Measurements from ENCODE around the gene SHB.

SHB gene

DNA sequence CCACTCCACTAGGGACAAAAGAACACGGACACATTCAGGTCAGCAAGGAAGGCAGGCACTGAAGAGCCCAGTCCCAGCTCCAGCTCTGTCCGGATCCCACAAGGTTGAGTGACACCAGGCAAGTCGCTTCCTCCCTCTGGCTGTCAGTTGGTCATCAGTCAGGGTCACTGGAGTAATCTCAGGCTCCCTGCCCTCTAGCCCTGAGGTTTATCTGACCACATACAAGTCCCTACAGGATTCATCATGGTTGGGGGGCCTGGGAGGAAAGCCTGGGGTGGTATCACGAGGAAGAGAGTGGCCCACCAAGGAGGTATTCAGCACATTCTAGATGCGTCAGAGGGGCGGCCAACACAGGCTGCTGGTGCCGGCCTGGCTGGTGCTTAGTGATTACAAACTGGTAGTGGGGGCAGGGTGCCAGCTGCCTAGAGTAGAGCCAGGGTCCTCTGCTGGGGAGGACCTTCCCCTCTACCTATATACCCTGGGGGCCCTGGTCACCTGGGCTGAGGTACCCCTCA is 81.5 kb downstream of the SHB start:
- POLR2A ChIA-PET = no interaction called here
- no peaks in the 10 kb centered on the region for H3K36me3 ChIP-seq (ENCODE audit: control insufficient read depth in 4 of 4, insufficient read depth in 4 of 4, low read length in 3 of 4)
- 98% methylated on average over 7 of the region's 7 CpGs for WGBS (ENCODE audit: insufficient coverage)

DNA sequence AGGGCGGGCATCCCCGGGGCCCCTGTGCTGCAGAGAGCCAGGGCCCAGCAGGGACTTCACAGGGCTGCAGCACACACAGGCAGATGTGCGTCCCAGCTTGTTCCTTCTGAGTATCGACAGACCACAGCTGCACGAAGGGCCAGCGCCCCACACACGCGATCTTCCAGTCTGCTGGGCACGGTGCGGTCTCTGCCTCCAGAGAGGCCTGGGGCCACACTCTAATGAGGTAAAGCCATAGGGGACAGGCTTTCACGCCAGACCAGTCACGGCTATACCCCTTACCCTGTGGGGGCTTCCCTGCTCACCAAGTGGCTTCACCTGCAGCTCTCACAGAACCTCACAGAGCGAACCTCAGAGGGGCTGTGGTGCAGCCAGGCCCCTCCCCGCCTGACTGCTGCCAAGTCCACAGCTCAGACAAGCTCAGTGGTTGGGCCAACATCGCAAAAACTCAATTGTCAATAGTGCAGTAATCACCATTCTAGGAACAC is 82.2 kb downstream of the SHB start:
- peaks cover 5 to 24% (median 19%) of the 10 kb centered on the region in 4 experiments for H3K4me1 ChIP-seq (ENCODE audit: control extremely low read depth in 1 of 4, control insufficient read depth in 4 of 4, insufficient read depth in 4 of 4, low read length in 3 of 4)
- no peaks in the 10 kb centered on the region for H3K27me3 ChIP-seq (replicated peaks in 2 of 5; ENCODE audit: control insufficient read depth in 4 of 5, insufficient read depth in 5 of 5, low read length in 4 of 5)
- no peaks in the 10 kb centered on the region for H3K9me3 ChIP-seq (ENCODE audit: control extremely low read depth in 1 of 5, control insufficient read depth in 4 of 5, insufficient read depth in 2 of 5, low read depth in 1 of 5, low read length in 4 of 5)
- ChIA-PET POLR2A (interaction anchor here (0.6 kb wide), 1 partner anchor 20 kb away, joined by 3 read pairs; no protein-coding TSS in a partner anchor), CTCF (interaction anchor here (0.9 to 1.6 kb wide), 3 partner anchors 12 to 53 kb away, joined by 3 to 4 read pairs (median 3); no protein-coding TSS in a partner anchor)
- 95% methylated on average over 15 of the region's 15 CpGs for WGBS (ENCODE audit: insufficient coverage)
- no peaks in the 10 kb centered on the region for H3K36me3 ChIP-seq (ENCODE audit: control insufficient read depth in 4 of 4, insufficient read depth in 4 of 4, low read length in 3 of 4)
- H3K4me3 ChIP-seq (ENCODE audit: control insufficient read depth in 1 of 7, extremely low read depth in 1 of 7, insufficient read depth in 4 of 7, low read depth in 2 of 7, low read length in 6 of 7) = no peak overlapping the region
- no peak for DNase-seq
- no peak overlapping the region for H3K27ac ChIP-seq (ENCODE audit: insufficient read depth in 1 of 2, low read depth in 1 of 2, low read length in 2 of 2, poor library complexity in 1 of 2, severe bottlenecking in 2 of 2)

More for the DNA sequence above, 81.5 kb downstream of the SHB start:
- Histone ChIP-seq H3K9me3 (ENCODE audit: control extremely low read depth in 1 of 5, control insufficient read depth in 4 of 5, insufficient read depth in 2 of 5, low read depth in 1 of 5, low read length in 4 of 5) (no peaks in the 10 kb centered on the region), H3K27ac (ENCODE audit: insufficient read depth in 1 of 2, low read depth in 1 of 2, low read length in 2 of 2, poor library complexity in 1 of 2, severe bottlenecking in 2 of 2) (no peak overlapping the region), H3K4me1 (ENCODE audit: control extremely low read depth in 1 of 4, control insufficient read depth in 4 of 4, insufficient read depth in 4 of 4, low read length in 3 of 4) (peaks cover 5 to 31% (median 22%) of the 10 kb centered on the region in 4 experiments), H3K27me3 (replicated peaks in 2 of 5; ENCODE audit: control insufficient read depth in 4 of 5, insufficient read depth in 5 of 5, low read length in 4 of 5) (no peaks in the 10 kb centered on the region), H3K4me3 (ENCODE audit: control insufficient read depth in 1 of 7, extremely low read depth in 1 of 7, insufficient read depth in 4 of 7, low read depth in 2 of 7, low read length in 6 of 7) (no peak overlapping the region)
- CTCF ChIA-PET = interaction anchor here (0.6 to 1.6 kb wide), 5 partner anchors 12 to 53 kb away, joined by 3 to 4 read pairs (median 3); no protein-coding TSS in a partner anchor
- no peak for DNase-seq

DNA sequence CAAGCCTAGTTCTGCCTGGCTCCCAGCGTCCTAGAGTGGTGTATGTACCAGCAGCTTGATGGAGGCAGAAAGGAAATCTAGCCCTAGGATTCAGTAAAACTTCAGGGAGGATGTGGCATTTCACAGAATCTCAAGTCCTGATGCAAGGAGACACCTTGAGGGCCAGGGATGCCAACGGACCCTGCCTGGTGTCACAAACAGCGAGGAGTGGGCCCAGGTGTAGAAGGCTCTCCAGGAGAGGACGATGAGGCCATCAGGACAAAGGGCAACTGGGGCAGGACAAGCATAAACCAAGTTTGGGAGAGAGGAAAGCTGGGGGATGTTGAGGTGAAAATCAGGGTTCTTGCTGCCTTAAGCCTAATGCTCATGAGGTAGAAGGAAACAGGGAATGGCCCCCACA is 83.0 kb downstream of the SHB start:
- no peak for DNase-seq
- Histone ChIP-seq H3K27me3 (replicated peaks in 2 of 5; ENCODE audit: control insufficient read depth in 4 of 5, insufficient read depth in 5 of 5, low read length in 4 of 5) (no peaks in the 10 kb centered on the region), H3K36me3 (ENCODE audit: control insufficient read depth in 4 of 4, insufficient read depth in 4 of 4, low read length in 3 of 4) (no peaks in the 10 kb centered on the region), H3K4me1 (ENCODE audit: control extremely low read depth in 1 of 4, control insufficient read depth in 4 of 4, insufficient read depth in 4 of 4, low read length in 3 of 4) (peaks cover 4 to 16% (median 13%) of the 10 kb centered on the region in 4 experiments), H3K27ac (ENCODE audit: insufficient read depth in 1 of 2, low read depth in 1 of 2, low read length in 2 of 2, poor library complexity in 1 of 2, severe bottlenecking in 2 of 2) (no peak overlapping the region), H3K9me3 (ENCODE audit: control extremely low read depth in 1 of 5, control insufficient read depth in 4 of 5, insufficient read depth in 2 of 5, low read depth in 1 of 5, low read length in 4 of 5) (peaks cover 0 to 2% (median 0%) of the 10 kb centered on the region in 5 experiments), H3K4me3 (ENCODE audit: control insufficient read depth in 1 of 7, extremely low read depth in 1 of 7, insufficient read depth in 4 of 7, low read depth in 2 of 7, low read length in 6 of 7) (no peak overlapping the region)
- 92% methylated on average over 3 of the region's 4 CpGs for WGBS (ENCODE audit: insufficient coverage)
- ChIA-PET POLR2A (no interaction called here), CTCF (interaction anchor here (1.6 kb wide), 1 partner anchor 11 kb away, joined by 4 read pairs; no protein-coding TSS in a partner anchor)

DNA sequence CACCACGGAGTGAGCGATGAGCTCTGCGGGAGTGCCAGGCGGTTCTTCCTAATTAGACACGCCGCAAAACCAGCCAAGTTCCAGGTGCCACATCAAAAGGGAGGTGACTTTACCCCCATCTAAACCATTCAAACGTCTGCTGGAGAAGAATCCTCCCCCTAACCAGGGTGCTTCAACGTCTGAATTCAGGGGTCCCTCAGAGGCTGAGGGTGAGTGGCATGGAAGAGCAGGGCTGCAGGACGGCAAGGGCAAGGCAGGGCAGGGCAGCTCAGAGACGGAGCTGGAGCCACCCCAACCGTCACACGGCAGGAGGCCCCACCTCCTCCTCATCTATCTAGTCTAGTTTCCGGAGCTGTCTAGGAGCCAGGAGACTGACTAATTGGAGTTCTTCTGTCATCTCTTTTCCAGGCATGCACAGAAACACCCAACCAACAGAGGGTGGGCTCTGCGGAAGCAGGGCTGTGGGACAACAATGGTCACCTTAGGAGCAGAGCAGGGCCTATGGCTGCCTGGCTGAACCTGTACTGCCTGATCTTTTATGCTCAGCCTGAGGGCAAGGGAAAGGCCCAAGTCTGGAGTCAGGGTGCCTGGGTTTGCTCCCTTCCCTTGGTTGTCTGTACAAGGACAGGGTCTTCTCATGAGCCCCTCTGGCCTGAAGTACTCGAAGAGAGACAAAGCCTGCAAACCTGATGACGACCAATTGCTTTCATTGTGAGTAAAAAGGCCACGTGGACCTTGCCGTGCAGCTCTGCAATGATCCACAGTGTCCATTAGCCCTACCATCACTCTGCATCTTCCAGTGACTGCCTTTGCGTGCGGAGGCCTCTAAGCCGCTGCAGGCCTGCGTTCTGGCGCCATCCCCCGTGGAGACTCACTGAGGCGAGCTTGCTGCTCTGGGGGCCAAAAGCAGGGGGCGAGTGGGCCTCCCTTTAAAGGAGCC is 84.1 kb downstream of the SHB start:
- H3K4me1 ChIP-seq (ENCODE audit: control extremely low read depth in 1 of 4, control insufficient read depth in 4 of 4, insufficient read depth in 4 of 4, low read length in 3 of 4) = peaks cover under 1 to 5% (median 4%) of the 10 kb centered on the region in 4 experiments
- POLR2A ChIA-PET = no interaction called here

DNA sequence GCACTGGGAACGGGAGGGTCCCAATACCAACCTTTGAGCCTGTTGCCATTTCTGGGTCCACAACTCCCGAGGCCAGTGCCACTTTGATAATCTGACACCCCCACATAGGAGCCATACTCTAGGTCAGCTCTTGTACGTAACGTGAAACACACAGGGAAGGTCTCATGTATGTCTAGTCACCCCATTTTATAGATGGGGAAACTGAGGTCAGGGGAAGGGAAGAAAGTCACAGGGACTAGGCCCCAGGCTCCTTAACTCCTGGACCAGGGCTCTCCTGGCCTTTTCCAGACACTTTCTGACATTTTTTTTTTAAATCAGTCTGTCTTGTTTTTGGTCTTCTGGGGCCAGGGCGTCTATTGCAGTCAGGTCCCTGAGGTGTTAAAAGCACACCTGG is 84.8 kb downstream of the SHB start:
- ChIA-PET CTCF (interaction anchor here (1.2 kb wide), 1 partner anchor 76 kb away, joined by 3 read pairs; no protein-coding TSS in a partner anchor), POLR2A (no interaction called here)
- Histone ChIP-seq H3K9me3 (ENCODE audit: control extremely low read depth in 1 of 5, control insufficient read depth in 4 of 5, insufficient read depth in 2 of 5, low read depth in 1 of 5, low read length in 4 of 5) (peaks cover 0 to 2% (median 0%) of the 10 kb centered on the region in 5 experiments), H3K4me3 (ENCODE audit: control insufficient read depth in 1 of 7, extremely low read depth in 1 of 7, insufficient read depth in 4 of 7, low read depth in 2 of 7, low read length in 6 of 7) (no peak overlapping the region), H3K27me3 (replicated peaks in 2 of 5; ENCODE audit: control insufficient read depth in 4 of 5, insufficient read depth in 5 of 5, low read length in 4 of 5) (no peaks in the 10 kb centered on the region), H3K4me1 (ENCODE audit: control extremely low read depth in 1 of 4, control insufficient read depth in 4 of 4, insufficient read depth in 4 of 4, low read length in 3 of 4) (no peaks in the 10 kb centered on the region), H3K27ac (ENCODE audit: insufficient read depth in 1 of 2, low read depth in 1 of 2, low read length in 2 of 2, poor library complexity in 1 of 2, severe bottlenecking in 2 of 2) (no peak overlapping the region), H3K36me3 (ENCODE audit: control insufficient read depth in 4 of 4, insufficient read depth in 4 of 4, low read length in 3 of 4) (no peaks in the 10 kb centered on the region)
- no peak for DNase-seq
- WGBS (ENCODE audit: insufficient coverage) = 98% methylated on average over 5 of the region's 5 CpGs

More for the DNA sequence above, 84.1 kb downstream of the SHB start:
- no peak for DNase-seq
- WGBS (ENCODE audit: insufficient coverage) = 90% methylated on average over 22 of the region's 26 CpGs
- H3K4me3 ChIP-seq (ENCODE audit: control insufficient read depth in 1 of 7, extremely low read depth in 1 of 7, insufficient read depth in 4 of 7, low read depth in 2 of 7, low read length in 6 of 7) = no peak overlapping the region
- CTCF ChIA-PET = interaction anchor here (1.2 kb wide), 1 partner anchor 77 kb away, joined by 3 read pairs; no protein-coding TSS in a partner anchor
- no peaks in the 10 kb centered on the region for H3K27me3 ChIP-seq (replicated peaks in 2 of 5; ENCODE audit: control insufficient read depth in 4 of 5, insufficient read depth in 5 of 5, low read length in 4 of 5)
- H3K9me3 ChIP-seq (ENCODE audit: control extremely low read depth in 1 of 5, control insufficient read depth in 4 of 5, insufficient read depth in 2 of 5, low read depth in 1 of 5, low read length in 4 of 5) = peaks cover 0 to 2% (median 0%) of the 10 kb centered on the region in 5 experiments
- no peak overlapping the region for H3K27ac ChIP-seq (ENCODE audit: insufficient read depth in 1 of 2, low read depth in 1 of 2, low read length in 2 of 2, poor library complexity in 1 of 2, severe bottlenecking in 2 of 2)
- no peaks in the 10 kb centered on the region for H3K36me3 ChIP-seq (ENCODE audit: control insufficient read depth in 4 of 4, insufficient read depth in 4 of 4, low read length in 3 of 4)

DNA sequence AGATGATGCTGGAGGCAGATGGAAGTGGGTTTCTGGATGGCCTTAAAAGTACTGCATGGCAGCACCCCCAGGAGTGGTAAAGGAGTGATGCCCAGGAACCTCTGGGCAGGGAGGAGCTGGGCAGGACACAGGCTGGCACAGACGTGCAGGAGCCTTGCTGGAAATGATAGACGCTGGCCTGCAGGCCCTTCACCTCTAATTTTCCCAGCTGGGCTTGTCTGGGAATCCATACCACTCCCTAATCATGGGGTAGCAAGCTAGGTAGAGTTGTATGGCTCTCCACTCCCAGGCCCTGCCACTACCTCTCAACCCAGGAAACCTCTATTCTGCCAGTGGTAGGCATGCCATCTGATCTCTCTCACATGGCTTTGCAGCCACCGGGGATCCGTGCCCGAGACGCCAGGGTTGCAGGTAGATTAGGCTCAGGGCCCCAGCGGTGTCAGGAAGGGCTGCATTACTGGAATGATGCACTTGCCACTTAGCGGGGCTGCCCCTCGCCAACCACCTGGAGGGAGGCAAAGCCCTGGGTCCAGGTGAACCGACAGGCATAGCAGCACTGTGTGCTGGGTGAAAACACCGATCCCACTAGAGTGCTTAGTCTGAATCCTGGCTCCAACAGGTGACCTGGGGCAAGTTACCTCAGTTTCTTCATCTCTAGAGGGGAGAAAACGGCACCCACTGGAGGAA is 85.5 kb downstream of the SHB start:
- ChIA-PET CTCF (interaction anchor here (0.9 kb wide), 1 partner anchor 14 kb away, joined by 3 read pairs; no protein-coding TSS in a partner anchor), POLR2A (no interaction called here)
- Histone ChIP-seq H3K27ac (ENCODE audit: insufficient read depth in 1 of 2, low read depth in 1 of 2, low read length in 2 of 2, poor library complexity in 1 of 2, severe bottlenecking in 2 of 2) (no peak overlapping the region), H3K4me1 (ENCODE audit: control extremely low read depth in 1 of 4, control insufficient read depth in 4 of 4, insufficient read depth in 4 of 4, low read length in 3 of 4) (no peaks in the 10 kb centered on the region), H3K27me3 (replicated peaks in 2 of 5; ENCODE audit: control insufficient read depth in 4 of 5, insufficient read depth in 5 of 5, low read length in 4 of 5) (no peaks in the 10 kb centered on the region), H3K4me3 (ENCODE audit: control insufficient read depth in 1 of 7, extremely low read depth in 1 of 7, insufficient read depth in 4 of 7, low read depth in 2 of 7, low read length in 6 of 7) (no peak overlapping the region), H3K36me3 (ENCODE audit: control insufficient read depth in 4 of 4, insufficient read depth in 4 of 4, low read length in 3 of 4) (no peaks in the 10 kb centered on the region), H3K9me3 (ENCODE audit: control extremely low read depth in 1 of 5, control insufficient read depth in 4 of 5, insufficient read depth in 2 of 5, low read depth in 1 of 5, low read length in 4 of 5) (peaks cover 0 to 2% (median 0%) of the 10 kb centered on the region in 5 experiments)
- 96% methylated on average over 11 of the region's 12 CpGs for WGBS (ENCODE audit: insufficient coverage)
- no peak for DNase-seq
